Measurements from ENCODE around the gene POU1F1. TPM values are rescaled to one million over a fixed set of nuclear protein-coding genes. Genes with fewer than 3 reads are reported as not detected.

The POU1F1 gene
- total RNA-seq, 1 experiment from 2014 or later, result not detected

DNA sequence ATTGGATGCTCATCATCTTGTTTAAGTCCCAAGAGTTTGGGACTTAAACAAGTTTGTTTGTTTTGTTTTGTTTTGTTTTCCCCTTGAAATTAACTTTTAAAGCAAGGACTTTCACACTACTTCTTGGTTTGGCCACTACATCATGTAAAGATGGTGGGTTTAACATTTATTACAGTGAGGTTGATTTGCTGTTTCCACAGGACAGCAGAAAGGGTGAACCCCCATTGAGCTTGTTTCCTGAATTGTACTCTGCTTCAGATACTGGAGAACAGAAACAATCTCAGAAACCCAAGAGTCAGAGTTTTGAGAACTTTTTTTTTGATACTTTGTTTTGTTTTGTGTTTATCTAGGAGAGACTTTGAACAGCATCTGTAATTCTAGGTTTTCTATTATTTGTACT lies 6.7 kb downstream of the POU1F1 start:
- Histone ChIP-seq H3K27me3 (ENCODE audit: low read length) (no peaks in the 10 kb centered on the region), H3K4me1 (ENCODE audit: insufficient read depth, low read length) (peaks cover 14% of the 10 kb centered on the region), H3K9me2 (replicated peaks; ENCODE audit: low read length) (no peaks in the 10 kb centered on the region), H3K27ac (ENCODE audit: low read length) (no peak overlapping the region), H3K79me2 (ENCODE audit: low read length) (no peaks in the 10 kb centered on the region), H3F3A (ENCODE audit: low read length, unreplicated experiment) (peaks cover 3% of the 10 kb centered on the region), H3K4me2 (ENCODE audit: low read length) (no peak overlapping the region), H3K36me3 (ENCODE audit: low read depth, low read length) (no peaks in the 10 kb centered on the region), H3K9ac (ENCODE audit: low read length) (no peak overlapping the region), H2AFZ (ENCODE audit: low read length) (no peak overlapping the region), H4K20me1 (ENCODE audit: low read length) (no peaks in the 10 kb centered on the region), H3K9me3 (ENCODE audit: low read length) (no peaks in the 10 kb centered on the region), H3K4me3 (ENCODE audit: low read length) (no peak overlapping the region)
- TF ChIP-seq EZH2 (IDR thresholded peaks at IDR 0.05; ENCODE audit: low read length, unreplicated experiment) (no peak), EZH2phosphoT487 (IDR thresholded peaks at IDR 0.05; ENCODE audit: borderline replicate concordance, low read length) (no peak)
- TF ChIP-seq, protein P1, sequence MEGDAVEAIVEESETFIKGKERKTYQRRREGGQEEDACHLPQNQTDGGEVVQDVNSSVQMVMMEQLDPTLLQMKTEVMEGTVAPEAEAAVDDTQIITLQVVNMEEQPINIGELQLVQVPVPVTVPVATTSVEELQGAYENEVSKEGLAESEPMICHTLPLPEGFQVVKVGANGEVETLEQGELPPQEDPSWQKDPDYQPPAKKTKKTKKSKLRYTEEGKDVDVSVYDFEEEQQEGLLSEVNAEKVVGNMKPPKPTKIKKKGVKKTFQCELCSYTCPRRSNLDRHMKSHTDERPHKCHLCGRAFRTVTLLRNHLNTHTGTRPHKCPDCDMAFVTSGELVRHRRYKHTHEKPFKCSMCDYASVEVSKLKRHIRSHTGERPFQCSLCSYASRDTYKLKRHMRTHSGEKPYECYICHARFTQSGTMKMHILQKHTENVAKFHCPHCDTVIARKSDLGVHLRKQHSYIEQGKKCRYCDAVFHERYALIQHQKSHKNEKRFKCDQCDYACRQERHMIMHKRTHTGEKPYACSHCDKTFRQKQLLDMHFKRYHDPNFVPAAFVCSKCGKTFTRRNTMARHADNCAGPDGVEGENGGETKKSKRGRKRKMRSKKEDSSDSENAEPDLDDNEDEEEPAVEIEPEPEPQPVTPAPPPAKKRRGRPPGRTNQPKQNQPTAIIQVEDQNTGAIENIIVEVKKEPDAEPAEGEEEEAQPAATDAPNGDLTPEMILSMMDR (conservative IDR thresholded peaks at IDR 0.05; ENCODE audit: low read depth, low read length), result no peak
- no TSS peak for BruUV-seq (replicated peaks)
- CTCF ChIA-PET, result no interaction called here
- intact Hi-C loops (cut with micrococcal nuclease), result loop anchor here (10.0 kb wide), 2 partner anchors 485 to 845 kb away; no protein-coding TSS in a partner anchor
- DNase-seq (no peak), ATAC-seq (no peak)
- POLR2A ChIA-PET (ENCODE audit: unreplicated experiment), result no interaction called here

DNA sequence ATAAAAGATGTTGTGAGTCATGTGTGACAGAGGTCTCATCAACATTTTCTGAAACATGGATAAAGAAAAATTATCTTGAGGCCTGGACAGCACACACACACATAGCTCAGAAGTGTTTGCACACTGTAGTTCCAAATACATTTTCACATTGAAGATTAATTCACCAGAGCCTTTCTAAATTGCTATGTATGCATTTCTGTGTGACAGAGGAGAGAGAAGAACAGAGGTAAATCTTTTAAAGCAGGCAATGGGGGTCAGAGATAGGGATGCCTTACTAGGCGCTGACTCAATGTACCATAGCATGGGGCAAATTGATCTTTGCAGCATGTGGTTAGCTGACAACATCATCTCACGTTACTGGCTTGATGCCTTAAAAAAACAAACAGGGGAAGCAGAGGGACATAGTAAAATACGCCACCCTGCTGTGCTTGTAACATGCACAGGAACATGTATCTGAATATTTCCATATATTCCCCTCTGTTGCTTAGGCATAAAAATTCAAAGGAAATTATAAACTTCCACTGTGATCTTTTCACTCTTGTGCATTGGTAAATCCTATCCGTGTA lies 7.7 kb downstream of the POU1F1 start:
- Histone ChIP-seq H3K4me2 (ENCODE audit: low read length) (no peak overlapping the region), H3K4me1 (ENCODE audit: insufficient read depth, low read length) (peaks cover 24% of the 10 kb centered on the region), H3K27ac (ENCODE audit: low read length) (no peak overlapping the region), H3K9me3 (ENCODE audit: low read length) (no peaks in the 10 kb centered on the region), H2AFZ (ENCODE audit: low read length) (no peak overlapping the region), H3K79me2 (ENCODE audit: low read length) (no peaks in the 10 kb centered on the region), H4K20me1 (ENCODE audit: low read length) (no peaks in the 10 kb centered on the region), H3K4me3 (ENCODE audit: low read length) (no peak overlapping the region), H3K9me2 (replicated peaks; ENCODE audit: low read length) (no peaks in the 10 kb centered on the region), H3F3A (ENCODE audit: low read length, unreplicated experiment) (peaks cover 3% of the 10 kb centered on the region), H3K9ac (ENCODE audit: low read length) (no peak overlapping the region), H3K27me3 (ENCODE audit: low read length) (no peaks in the 10 kb centered on the region), H3K36me3 (ENCODE audit: low read depth, low read length) (no peaks in the 10 kb centered on the region)
- intact Hi-C loops (cut with micrococcal nuclease), result loop anchor here (10.0 kb wide), 2 partner anchors 484 to 846 kb away; no protein-coding TSS in a partner anchor
- no TSS peak for BruUV-seq (replicated peaks)
- ChIA-PET CTCF (no interaction called here), POLR2A (ENCODE audit: unreplicated experiment) (no interaction called here)
- ATAC-seq (no peak), DNase-seq (no peak)
- TF ChIP-seq, protein P1 (conservative IDR thresholded peaks at IDR 0.05; ENCODE audit: low read depth, low read length), result no peak
- TF ChIP-seq EZH2phosphoT487 (IDR thresholded peaks at IDR 0.05; ENCODE audit: borderline replicate concordance, low read length), result no peak

DNA sequence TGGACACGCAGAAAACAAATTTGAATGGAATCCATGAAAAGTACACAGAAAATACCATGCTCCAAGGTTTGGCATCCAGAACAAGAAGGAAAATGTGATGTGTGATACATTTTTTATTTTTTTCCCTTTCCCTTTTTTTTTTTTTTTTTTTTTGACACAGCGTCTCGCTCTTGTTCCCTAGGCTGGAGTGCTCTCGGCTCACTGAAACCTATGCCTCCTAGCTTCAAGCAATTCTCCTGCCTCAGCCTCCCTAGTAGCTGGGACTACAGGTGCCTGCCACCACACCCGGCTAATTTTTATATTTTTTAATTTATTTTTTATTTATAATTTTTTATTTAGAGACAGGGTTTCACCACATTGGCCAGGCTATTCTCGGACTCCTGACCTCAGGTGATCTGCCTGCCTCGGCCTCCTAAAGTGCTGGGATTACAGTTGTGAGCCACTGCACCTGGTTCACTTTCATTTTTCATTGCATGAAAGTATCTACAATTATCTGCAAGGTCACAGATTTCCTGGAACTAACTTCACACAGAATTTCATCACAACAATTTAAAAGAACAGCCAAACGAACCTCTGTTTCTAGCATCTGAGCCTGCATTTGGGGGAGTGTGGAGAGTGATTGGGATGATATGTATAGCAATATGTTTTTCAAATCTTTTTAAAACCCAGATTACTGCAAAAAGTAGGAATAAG lies 8.3 kb downstream of the POU1F1 start:
- H3K9ac ChIP-seq (ENCODE audit: low read length), result no peak overlapping the region
- CTCF ChIA-PET, result no interaction called here

More for the DNA sequence above, 8.3 kb downstream of the POU1F1 start:
- intact Hi-C loops (cut with micrococcal nuclease), result loop anchor here (10.0 kb wide), 2 partner anchors 483 to 847 kb away; no protein-coding TSS in a partner anchor
- no peak overlapping the region for H3K27ac ChIP-seq (ENCODE audit: low read length)
- no peak overlapping the region for H3K4me2 ChIP-seq (ENCODE audit: low read length)
- H3K4me3 ChIP-seq (ENCODE audit: low read length), result no peak overlapping the region
- ATAC-seq (no peak), DNase-seq (no peak)
- no peaks in the 10 kb centered on the region for H3K27me3 ChIP-seq (ENCODE audit: low read length)
- H2AFZ ChIP-seq (ENCODE audit: low read length), result no peak overlapping the region
- POLR2A ChIA-PET (ENCODE audit: unreplicated experiment), result no interaction called here
- peaks cover 3% of the 10 kb centered on the region for H3F3A ChIP-seq (ENCODE audit: low read length, unreplicated experiment)
- no peaks in the 10 kb centered on the region for H3K36me3 ChIP-seq (ENCODE audit: low read depth, low read length)
- H3K9me3 ChIP-seq (ENCODE audit: low read length), result no peaks in the 10 kb centered on the region
- no peaks in the 10 kb centered on the region for H3K9me2 ChIP-seq (replicated peaks; ENCODE audit: low read length)
- BruUV-seq (replicated peaks), result no TSS peak
- TF ChIP-seq EZH2 (IDR thresholded peaks at IDR 0.05; ENCODE audit: low read length, unreplicated experiment), result no peak
- TF ChIP-seq, protein P1 (conservative IDR thresholded peaks at IDR 0.05; ENCODE audit: low read depth, low read length), result no peak
- TF ChIP-seq EZH2phosphoT487 (IDR thresholded peaks at IDR 0.05; ENCODE audit: borderline replicate concordance, low read length), result no peak
- H3K79me2 ChIP-seq (ENCODE audit: low read length), result no peaks in the 10 kb centered on the region
- no peaks in the 10 kb centered on the region for H4K20me1 ChIP-seq (ENCODE audit: low read length)
- peaks cover 30% of the 10 kb centered on the region for H3K4me1 ChIP-seq (ENCODE audit: insufficient read depth, low read length)

Data from PC-3 (cell line).